Stomach (tissue), 4 donors: ENCODE data around the gene ZNF200.

Source experiments
- CTCF ChIP-seq, 7 experiments: fragments of 450-650 bp in 4 of 7; fragments of 200-600 bp in 3 of 7; sonication (generic) in 3 of 7; IDR thresholded peaks; one replicate each; pipeline ENCODE4 v1.5.1; 2016 to 2019; ENCODE audit warnings: antibody characterized with exemption in 7 of 7, control low read depth in 2 of 7, mild to moderate bottlenecking in 1 of 7
- POLR2A ChIP-seq, 4 donors: fragments of 450-650 bp; IDR thresholded peaks; one replicate each; pipeline ENCODE4 v1.6.1; 2016; ENCODE audit warnings: antibody characterized with exemption in 4 of 4, control low read depth in 2 of 4, mild to moderate bottlenecking in 1 of 4, moderate library complexity in 1 of 4
- POLR2AphosphoS5 ChIP-seq, 3 donors: sonication (generic); formaldehyde crosslinking; IDR thresholded peaks; one replicate each; pipeline ENCODE4 v1.6.1; 2016; ENCODE audit warnings: antibody characterized with exemption in 3 of 3

- TF ChIP-seq POLR2A (IDR thresholded peaks at IDR 0.05) = no peak
- no peak for TF ChIP-seq CTCF (IDR thresholded peaks at IDR 0.05)
- TF ChIP-seq POLR2AphosphoS5 (IDR thresholded peaks at IDR 0.05) = no peak
These were observed 41.4 kb downstream of the ZNF200 start for GRCh38 chr16:3193221-3194212.
